ENCODE data around the gene SMARCB1.

GRCh38 chr22:23882370-23882769, 95.6 kb downstream of the SMARCB1 start:
- TF ChIP-seq CTCF (optimal IDR thresholded peaks at IDR 0.05 in 1 of 3, IDR thresholded peaks at IDR 0.05 in 1 of 3, conservative IDR thresholded peaks at IDR 0.05 in 1 of 3; ENCODE audit: extremely low read depth in 1 of 3, insufficient read depth in 2 of 3, low read length in 3 of 3) (no peak), EZH2 (IDR thresholded peaks at IDR 0.05; ENCODE audit: low read length) (no peak)

Data from keratinocyte (primary cell).